H9 (cell line): ENCODE results near the gene SART1. TPM values are rescaled to one million over a fixed set of nuclear protein-coding genes. Genes with fewer than 3 reads are reported as not detected.

Source experiments
- DNase-seq: peaks from one replicate; pipeline ENCODE4 v3.0.0-alpha.2; 2017
- H2AFZ ChIP-seq: one replicate; pipeline ENCODE4 v1.6.1; 2013; ENCODE audit warnings: mild to moderate bottlenecking, low read length, control low read depth, moderate library complexity
- H2AK5ac ChIP-seq: 2 replicates; pipeline ENCODE4 v1.6.1; 2013; ENCODE audit warnings: low read length, control low read depth, mixed read lengths; ENCODE audit not compliant: insufficient read length
- H2BK120ac ChIP-seq: one replicate; pipeline ENCODE4 v1.6.1; 2013; ENCODE audit warnings: low read depth, mild to moderate bottlenecking, low read length, control low read depth, inconsistent platforms; ENCODE audit not compliant: poor library complexity, severe bottlenecking
- H2BK12ac ChIP-seq: 2 replicates; pipeline ENCODE4 v1.6.1; 2013; ENCODE audit warnings: low read length, control low read depth, mixed read lengths, low read depth; ENCODE audit not compliant: insufficient read length
- H2BK15ac ChIP-seq: 2 replicates; pipeline ENCODE4 v1.6.1; 2013; ENCODE audit warnings: low read depth, low read length, control low read depth
- H2BK20ac ChIP-seq: one replicate; pipeline ENCODE4 v1.6.1; 2013; ENCODE audit warnings: low read depth, mild to moderate bottlenecking, low read length, control low read depth, inconsistent platforms; ENCODE audit not compliant: poor library complexity, severe bottlenecking
- H2BK5ac ChIP-seq: 2 replicates; pipeline ENCODE4 v1.6.1; 2013; ENCODE audit warnings: low read length, control low read depth, mixed read lengths; ENCODE audit not compliant: insufficient read length
- H3K14ac ChIP-seq: 2 replicates; pipeline ENCODE4 v1.6.1; 2013; ENCODE audit warnings: low read length, control low read depth; ENCODE audit not compliant: insufficient read depth
- H3K18ac ChIP-seq: 2 replicates; pipeline ENCODE4 v1.6.1; 2013; ENCODE audit warnings: low read depth, mild to moderate bottlenecking, mixed read lengths, low read length, control low read depth; ENCODE audit not compliant: insufficient read length
- H3K23ac ChIP-seq: 2 replicates; pipeline ENCODE4 v1.6.1; 2013; ENCODE audit warnings: low read length, control low read depth, mixed read lengths, low read depth; ENCODE audit not compliant: insufficient read length
- H3K23me2 ChIP-seq: 2 replicates; pipeline ENCODE4 v1.6.1; 2013; ENCODE audit warnings: low read depth, mild to moderate bottlenecking, mixed read lengths, low read length, control low read depth; ENCODE audit not compliant: insufficient read length, poor library complexity, severe bottlenecking
- H3K27ac ChIP-seq: 2 replicates; pipeline ENCODE4 v1.5.1; 2013; ENCODE audit warnings: low read length, control low read depth, mixed read lengths, low read depth; ENCODE audit not compliant: insufficient read length
- H3K27me3 ChIP-seq: 2 replicates; pipeline ENCODE4 v1.6.1; 2013; ENCODE audit warnings: low read length, control low read depth, inconsistent platforms; ENCODE audit not compliant: insufficient read depth
- H3K4ac ChIP-seq: 2 replicates; pipeline ENCODE4 v1.6.1; 2013; ENCODE audit warnings: low read depth, mild to moderate bottlenecking, control low read depth, inconsistent platforms, low read length, moderate library complexity
- H3K4me1 ChIP-seq: 2 replicates; pipeline ENCODE4 v1.6.1; 2013; ENCODE audit warnings: low read length, control low read depth, inconsistent platforms; ENCODE audit not compliant: insufficient read depth
- H3K4me2 ChIP-seq: 2 replicates; pipeline ENCODE4 v1.6.1; 2013; ENCODE audit warnings: low read length, control low read depth, mixed read lengths; ENCODE audit not compliant: insufficient read length, insufficient read depth
- H3K56ac ChIP-seq: 2 replicates; pipeline ENCODE4 v1.6.1; 2013; ENCODE audit warnings: low read depth, mild to moderate bottlenecking, mixed read lengths, low read length, control low read depth; ENCODE audit not compliant: insufficient read length
- H3K79me1 ChIP-seq: 2 replicates; pipeline ENCODE4 v1.6.1; 2013; ENCODE audit warnings: low read depth, mild to moderate bottlenecking, moderate library complexity, low read length, control low read depth, inconsistent platforms; ENCODE audit not compliant: insufficient read depth, poor library complexity, severe bottlenecking
- H3K79me2 ChIP-seq: 2 replicates; pipeline ENCODE4 v1.6.1; 2013; ENCODE audit warnings: low read length, control low read depth, inconsistent platforms; ENCODE audit not compliant: insufficient read depth
- H3K9ac ChIP-seq: 2 replicates; pipeline ENCODE4 v1.6.1; 2013; ENCODE audit warnings: low read length, control low read depth, mixed read lengths; ENCODE audit not compliant: insufficient read length; ENCODE audit errors: extremely low read depth
- H3K9me3 ChIP-seq: one replicate; pipeline ENCODE4 v1.6.1; 2013; ENCODE audit warnings: low read depth, low read length, inconsistent platforms; ENCODE audit not compliant: control insufficient read depth
- H3T11ph ChIP-seq: one replicate; pipeline ENCODE4 v1.6.1; 2013; ENCODE audit warnings: mild to moderate bottlenecking, low read length, control low read depth, inconsistent platforms
- H4K20me1 ChIP-seq: one replicate; pipeline ENCODE4 v1.6.1; 2013; ENCODE audit not compliant: control insufficient read depth, insufficient read length, insufficient read depth
- H4K5ac ChIP-seq: 2 replicates; pipeline ENCODE4 v1.6.1; 2013; ENCODE audit warnings: low read depth, mild to moderate bottlenecking, mixed read lengths, low read length, control low read depth; ENCODE audit not compliant: insufficient read length
- H4K8ac ChIP-seq: replicated peaks from 2 replicates; pipeline ENCODE4 v1.6.1; 2013; ENCODE audit warnings: low read length, control low read depth, mixed read lengths, low read depth; ENCODE audit not compliant: insufficient read length
- H4K91ac ChIP-seq: 2 replicates; pipeline ENCODE4 v1.6.1; 2013; ENCODE audit warnings: low read depth, mild to moderate bottlenecking, moderate library complexity, mixed read lengths, low read length, control low read depth; ENCODE audit not compliant: insufficient read length
- H3K27ac Mint-ChIP-seq, 3 experiments: 2 replicates in 2 of 3; 3 replicates in 1 of 3; pipeline ENCODE4 v1.8.0; 2020 to 2021; ENCODE audit warnings: mixed read lengths in 3 of 3, mild to moderate bottlenecking in 1 of 3, moderate library complexity in 1 of 3
- H3K27me3 Mint-ChIP-seq: 2 replicates; pipeline ENCODE4 v1.8.0; 2021; ENCODE audit warnings: low read depth, mild to moderate bottlenecking, moderate library complexity, mixed read lengths
- H3K36me3 Mint-ChIP-seq, 3 experiments: 2 replicates in 2 of 3; 3 replicates in 1 of 3; pipeline ENCODE4 v1.8.0; 2020 to 2021; ENCODE audit warnings: low read depth in 3 of 3, mixed read lengths in 3 of 3; ENCODE audit not compliant: insufficient read depth in 1 of 3
- H3K4me1 Mint-ChIP-seq, 2 experiments: 2 replicates each; pipeline ENCODE4 v1.8.0; 2020; ENCODE audit warnings: mixed read lengths in 2 of 2
- H3K4me3 Mint-ChIP-seq, 2 experiments: 2 replicates in 1 of 2; 3 replicates in 1 of 2; pipeline ENCODE4 v1.8.0; 2020 to 2021; ENCODE audit warnings: mild to moderate bottlenecking in 2 of 2, mixed read lengths in 2 of 2, moderate library complexity in 1 of 2
- H3K9me3 Mint-ChIP-seq, 2 experiments: 2 replicates in 1 of 2; 3 replicates in 1 of 2; pipeline ENCODE4 v1.8.0; 2020; ENCODE audit warnings: mild to moderate bottlenecking in 2 of 2, mixed read lengths in 2 of 2, moderate library complexity in 1 of 2
- WGBS: extraction: QIAGEN DNeasy Blood & Tissue Kit; methylation state at CpG from one replicate; pipeline ENCODE4 v1.1.7; 2013; ENCODE audit warnings: missing lambda C conversion rate, low lambda C conversion rate, mixed read lengths; ENCODE audit not compliant: insufficient read length; ENCODE audit errors: extremely low coverage; 5-methylcytosine and 5-hydroxymethylcytosine counted together
- total RNA-seq: library from RNA; stranded (reverse); gene quantifications from 2 replicates; pipeline ENCODE4 v1.2.1, GENCODE V29; 2021
- TF ChIP-seq, protein P1 (sequence below): fragments of 200-600 bp; sonication (generic); conservative IDR thresholded peaks from 3 replicates; pipeline ENCODE4 v1.8.0; 2021; ENCODE audit warnings: antibody characterized with exemption, mild to moderate bottlenecking

The SART1 gene
- total RNA-seq, 1 experiment from 2014 or later, result 52.0 TPM

DNA sequence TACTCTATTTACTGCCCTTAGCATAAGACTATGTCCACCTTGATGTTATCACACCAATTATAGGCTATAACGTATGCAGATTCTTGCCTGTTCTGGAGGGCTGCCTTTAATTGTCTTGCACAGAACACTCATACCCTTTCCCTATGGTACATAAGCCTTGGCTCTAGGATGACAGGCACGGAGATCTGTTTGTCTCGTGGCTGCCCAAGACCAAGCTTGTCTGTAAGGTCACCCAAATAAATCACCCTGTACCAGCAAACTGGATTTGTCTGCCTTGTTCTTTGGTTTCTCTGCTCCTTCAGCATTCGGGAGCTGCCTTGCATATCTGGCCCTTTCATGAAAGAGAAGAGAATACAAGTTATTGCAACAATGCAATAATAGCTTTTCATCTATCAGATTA lies 23.8 kb upstream of the SART1 start:
- no peak overlapping the region for H3K4me3 Mint-ChIP-seq
- no peak overlapping the region for H2BK12ac ChIP-seq
- H3K18ac ChIP-seq, result no peak overlapping the region
- peaks cover 25 to 31% of the 10 kb centered on the region in 2 experiments for H3K4me1 Mint-ChIP-seq
- H3K14ac ChIP-seq, result no peak overlapping the region
- H4K20me1 ChIP-seq, result no peaks in the 10 kb centered on the region
- no peak overlapping the region for H3K27ac ChIP-seq
- H3K4me1 ChIP-seq, result no peaks in the 10 kb centered on the region
- DNase-seq, result no peak
- H4K5ac ChIP-seq, result no peak overlapping the region
- H3K27ac Mint-ChIP-seq, result peak overlapping the region in 1 of 3 experiments; percentile 66; a peak in 1 of 7 replicates
- WGBS, result no CpG with 5 or more reads among the region's 4 CpGs
- no peak overlapping the region for H2BK15ac ChIP-seq
- H2BK120ac ChIP-seq, result no peak overlapping the region
- H2BK20ac ChIP-seq, result no peak overlapping the region
- H3T11ph ChIP-seq, result no peak overlapping the region
- peaks cover 21% of the 10 kb centered on the region for H3K27me3 Mint-ChIP-seq
- H3K23me2 ChIP-seq, result no peaks in the 10 kb centered on the region
- H3K4ac ChIP-seq, result no peak overlapping the region
- no peak overlapping the region for H2BK5ac ChIP-seq
- no peak overlapping the region for H3K9ac ChIP-seq
- H3K79me2 ChIP-seq, result no peaks in the 10 kb centered on the region
- no peaks in the 10 kb centered on the region for H3K79me1 ChIP-seq
- no peaks in the 10 kb centered on the region for H3K9me3 Mint-ChIP-seq
- no peak overlapping the region for H4K8ac ChIP-seq
- H3K9me3 ChIP-seq, result no peaks in the 10 kb centered on the region
- H2AK5ac ChIP-seq, result no peak overlapping the region
- H3K27me3 ChIP-seq, result no peaks in the 10 kb centered on the region
- no peak overlapping the region for H3K23ac ChIP-seq
- H4K91ac ChIP-seq, result no peak overlapping the region
- H3K4me2 ChIP-seq, result no peak overlapping the region
- TF ChIP-seq, protein P1, sequence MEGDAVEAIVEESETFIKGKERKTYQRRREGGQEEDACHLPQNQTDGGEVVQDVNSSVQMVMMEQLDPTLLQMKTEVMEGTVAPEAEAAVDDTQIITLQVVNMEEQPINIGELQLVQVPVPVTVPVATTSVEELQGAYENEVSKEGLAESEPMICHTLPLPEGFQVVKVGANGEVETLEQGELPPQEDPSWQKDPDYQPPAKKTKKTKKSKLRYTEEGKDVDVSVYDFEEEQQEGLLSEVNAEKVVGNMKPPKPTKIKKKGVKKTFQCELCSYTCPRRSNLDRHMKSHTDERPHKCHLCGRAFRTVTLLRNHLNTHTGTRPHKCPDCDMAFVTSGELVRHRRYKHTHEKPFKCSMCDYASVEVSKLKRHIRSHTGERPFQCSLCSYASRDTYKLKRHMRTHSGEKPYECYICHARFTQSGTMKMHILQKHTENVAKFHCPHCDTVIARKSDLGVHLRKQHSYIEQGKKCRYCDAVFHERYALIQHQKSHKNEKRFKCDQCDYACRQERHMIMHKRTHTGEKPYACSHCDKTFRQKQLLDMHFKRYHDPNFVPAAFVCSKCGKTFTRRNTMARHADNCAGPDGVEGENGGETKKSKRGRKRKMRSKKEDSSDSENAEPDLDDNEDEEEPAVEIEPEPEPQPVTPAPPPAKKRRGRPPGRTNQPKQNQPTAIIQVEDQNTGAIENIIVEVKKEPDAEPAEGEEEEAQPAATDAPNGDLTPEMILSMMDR, result no peak
- H3K36me3 Mint-ChIP-seq, result no peaks in the 10 kb centered on the region
- H2AFZ ChIP-seq, result no peak overlapping the region
- H3K56ac ChIP-seq, result no peak overlapping the region
